Loucy (cell line): Measurements from ENCODE around the gene ZNF84.

Source experiments
- H2AFZ ChIP-seq: fragments of 200-600 bp; sonication (generic); 2 replicates; pipeline ENCODE4 v1.6.0; 2016; ENCODE audit warnings: antibody characterized with exemption, mild to moderate bottlenecking, low read length, moderate library complexity
- H3F3A ChIP-seq: fragments of 200-600 bp; 2 replicates; pipeline ENCODE4 v1.6.0; 2016; ENCODE audit warnings: antibody characterized with exemption, low read depth, mild to moderate bottlenecking
- H3K27me3 ChIP-seq: fragments of 200-600 bp; sonication (generic); 2 replicates; pipeline ENCODE4 v1.6.1; 2014; ENCODE audit warnings: low read length, mild to moderate bottlenecking; ENCODE audit not compliant: insufficient read depth, poor library complexity, severe bottlenecking
- H3K36me3 ChIP-seq: fragments of 200-600 bp; sonication (generic); 2 replicates; pipeline ENCODE4 v1.6.1; 2016; ENCODE audit warnings: low read length; ENCODE audit not compliant: insufficient read depth
- H3K4me1 ChIP-seq: fragments of 200-600 bp; sonication (generic); 2 replicates; pipeline ENCODE4 v1.5.1; 2014; ENCODE audit warnings: low read length, mild to moderate bottlenecking; ENCODE audit not compliant: insufficient read depth, poor library complexity, severe bottlenecking
- H3K4me2 ChIP-seq: fragments of 200-600 bp; sonication (generic); 2 replicates; pipeline ENCODE4 v1.6.0; 2014; ENCODE audit warnings: antibody characterized with exemption, low read length, low read depth, mild to moderate bottlenecking; ENCODE audit not compliant: poor library complexity, severe bottlenecking
- H3K4me3 ChIP-seq: fragments of 200-600 bp; sonication (generic); 2 replicates; pipeline ENCODE4 v1.5.1; 2014; ENCODE audit warnings: low read length, mild to moderate bottlenecking, mixed read lengths; ENCODE audit not compliant: poor library complexity, severe bottlenecking
- H3K79me2 ChIP-seq: fragments of 200-600 bp; sonication (generic); 2 replicates; pipeline ENCODE4 v1.6.1; 2014; ENCODE audit warnings: low read length; ENCODE audit not compliant: insufficient read depth
- H3K9ac ChIP-seq: fragments of 200-600 bp; sonication (generic); 2 replicates; pipeline ENCODE4 v1.6.0; 2014; ENCODE audit warnings: mild to moderate bottlenecking, low read depth, low read length, moderate library complexity; ENCODE audit not compliant: poor library complexity, severe bottlenecking
- H3K9me2 ChIP-seq: fragments of 200-600 bp; sonication (generic); replicated peaks from 2 replicates; pipeline ENCODE4 v1.6.1; 2016; ENCODE audit warnings: low read depth, low read length, mixed read lengths
- H3K9me3 ChIP-seq: fragments of 200-600 bp; sonication (generic); 2 replicates; pipeline ENCODE4 v1.6.1; 2014; ENCODE audit warnings: mild to moderate bottlenecking, antibody characterized with exemption, low read length, low read depth; ENCODE audit not compliant: insufficient read depth
- H4K20me1 ChIP-seq: fragments of 200-600 bp; sonication (generic); 2 replicates; pipeline ENCODE4 v1.6.0; 2014; ENCODE audit warnings: antibody characterized with exemption, low read length, mild to moderate bottlenecking; ENCODE audit not compliant: insufficient read depth, poor library complexity, severe bottlenecking
- EZH2phosphoT487 ChIP-seq: fragments of 200-600 bp; IDR thresholded peaks from 2 replicates; pipeline ENCODE4 v1.6.1; 2018; ENCODE audit warnings: antibody characterized with exemption, mild to moderate bottlenecking, moderate library complexity, borderline replicate concordance
- TF ChIP-seq, protein P1 (sequence below): fragments of 200-600 bp; sonication (generic); conservative IDR thresholded peaks from 2 replicates; pipeline ENCODE4 v1.5.1; 2014; ENCODE audit warnings: mild to moderate bottlenecking, antibody characterized with exemption, low read length

ZNF84 gene

DNA sequence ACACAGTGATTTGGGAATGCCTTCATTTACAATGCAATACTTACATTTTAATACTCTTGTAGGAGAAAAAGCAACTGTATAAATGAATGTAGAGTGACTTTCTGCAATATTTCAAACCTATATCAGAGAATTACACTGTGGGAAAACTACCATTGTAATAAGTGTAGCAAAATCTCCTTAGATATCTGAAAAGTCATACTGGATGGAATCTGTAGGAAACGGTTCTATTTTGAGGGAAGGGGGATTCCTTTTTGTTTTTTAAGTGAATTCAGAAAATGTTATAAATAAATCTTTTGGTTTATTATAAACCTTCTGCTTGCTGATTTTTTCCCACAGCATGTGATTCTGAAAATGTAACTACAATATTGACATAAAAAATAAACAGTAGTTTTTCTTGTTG lies 69.8 kb downstream of the ZNF84 start:
- H3K4me3 ChIP-seq: no peak overlapping the region
- peaks cover 79% of the 10 kb centered on the region for H3K9me3 ChIP-seq
- no peaks in the 10 kb centered on the region for H3F3A ChIP-seq
- no peaks in the 10 kb centered on the region for H3K9me2 ChIP-seq
- H4K20me1 ChIP-seq: no peaks in the 10 kb centered on the region
- TF ChIP-seq, protein P1, sequence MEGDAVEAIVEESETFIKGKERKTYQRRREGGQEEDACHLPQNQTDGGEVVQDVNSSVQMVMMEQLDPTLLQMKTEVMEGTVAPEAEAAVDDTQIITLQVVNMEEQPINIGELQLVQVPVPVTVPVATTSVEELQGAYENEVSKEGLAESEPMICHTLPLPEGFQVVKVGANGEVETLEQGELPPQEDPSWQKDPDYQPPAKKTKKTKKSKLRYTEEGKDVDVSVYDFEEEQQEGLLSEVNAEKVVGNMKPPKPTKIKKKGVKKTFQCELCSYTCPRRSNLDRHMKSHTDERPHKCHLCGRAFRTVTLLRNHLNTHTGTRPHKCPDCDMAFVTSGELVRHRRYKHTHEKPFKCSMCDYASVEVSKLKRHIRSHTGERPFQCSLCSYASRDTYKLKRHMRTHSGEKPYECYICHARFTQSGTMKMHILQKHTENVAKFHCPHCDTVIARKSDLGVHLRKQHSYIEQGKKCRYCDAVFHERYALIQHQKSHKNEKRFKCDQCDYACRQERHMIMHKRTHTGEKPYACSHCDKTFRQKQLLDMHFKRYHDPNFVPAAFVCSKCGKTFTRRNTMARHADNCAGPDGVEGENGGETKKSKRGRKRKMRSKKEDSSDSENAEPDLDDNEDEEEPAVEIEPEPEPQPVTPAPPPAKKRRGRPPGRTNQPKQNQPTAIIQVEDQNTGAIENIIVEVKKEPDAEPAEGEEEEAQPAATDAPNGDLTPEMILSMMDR: no peak
- TF ChIP-seq EZH2phosphoT487: no peak
- H3K36me3 ChIP-seq: peaks cover 25% of the 10 kb centered on the region
- no peaks in the 10 kb centered on the region for H3K79me2 ChIP-seq
- no peak overlapping the region for H2AFZ ChIP-seq
- no peak overlapping the region for H3K4me2 ChIP-seq
- H3K27me3 ChIP-seq: peaks cover 7% of the 10 kb centered on the region
- no peaks in the 10 kb centered on the region for H3K4me1 ChIP-seq
- H3K9ac ChIP-seq: no peak overlapping the region

DNA sequence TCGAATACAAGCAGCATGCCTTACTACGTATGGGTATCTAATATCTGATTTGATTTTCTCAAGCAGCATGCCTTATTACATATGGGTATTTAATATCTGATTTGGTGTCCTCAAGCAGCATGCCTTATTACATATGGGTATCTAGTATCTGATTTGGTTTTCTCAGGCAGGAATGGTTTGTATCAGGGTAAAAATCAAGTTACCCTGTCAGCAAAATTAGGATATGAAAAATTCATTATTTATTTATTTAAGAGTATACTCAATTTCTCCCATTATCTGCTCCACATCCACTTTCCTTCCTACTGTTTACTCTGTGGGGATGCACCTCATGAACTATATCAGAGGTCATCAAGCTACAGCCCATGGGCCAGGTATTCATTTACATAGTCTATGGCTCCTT lies 70.8 kb downstream of the ZNF84 start:
- Histone ChIP-seq H3F3A (no peaks in the 10 kb centered on the region), H3K27me3 (peaks cover 7% of the 10 kb centered on the region), H3K9me2 (no peaks in the 10 kb centered on the region), H2AFZ (no peak overlapping the region), H3K4me1 (no peaks in the 10 kb centered on the region), H3K4me2 (no peak overlapping the region), H4K20me1 (no peaks in the 10 kb centered on the region), H3K4me3 (no peak overlapping the region), H3K9ac (no peak overlapping the region), H3K36me3 (peaks cover 25% of the 10 kb centered on the region), H3K79me2 (no peaks in the 10 kb centered on the region), H3K9me3 (peaks cover 71% of the 10 kb centered on the region)
- TF ChIP-seq, protein P1: no peak
- no peak for TF ChIP-seq EZH2phosphoT487
